WTC11 (cell line): ENCODE measurements around the gene CACNA1A.
A peak's percentile ranks its signal among the peaks of the same experiment; 100 is the strongest.

ENCODE experiments used
- ETV6 ChIP-seq: sonication (generic); formaldehyde crosslinking; IDR thresholded peaks from 2 replicates; pipeline ENCODE4 v1.8.1; 2022; ENCODE audit warnings: mild to moderate bottlenecking, missing genetic modification reagents
- GABPB1 ChIP-seq: sonication (generic); formaldehyde crosslinking; IDR thresholded peaks from 2 replicates; pipeline ENCODE4 v1.8.1; 2023; ENCODE audit warnings: mild to moderate bottlenecking, missing genetic modification reagents
- MYBL2 ChIP-seq: sonication (generic); formaldehyde crosslinking; IDR thresholded peaks from 2 replicates; pipeline ENCODE4 v1.8.1; 2023; ENCODE audit warnings: mild to moderate bottlenecking, moderate library complexity, missing genetic modification reagents
- NFYB ChIP-seq: sonication (generic); formaldehyde crosslinking; conservative IDR thresholded peaks from 2 replicates; pipeline ENCODE4 v1.8.0; 2022; ENCODE audit warnings: low read depth, missing genetic modification reagents
- SMAD3 ChIP-seq: sonication (generic); formaldehyde crosslinking; IDR thresholded peaks from 2 replicates; pipeline ENCODE4 v1.8.0; 2022; ENCODE audit warnings: missing genetic modification reagents, mild to moderate bottlenecking, borderline replicate concordance
- SP1 ChIP-seq: sonication (generic); formaldehyde crosslinking; conservative IDR thresholded peaks from 2 replicates; pipeline ENCODE4 v1.8.1; 2022; ENCODE audit warnings: missing genetic modification reagents
- ZNF138 ChIP-seq: sonication (generic); formaldehyde crosslinking; conservative IDR thresholded peaks from 2 replicates; pipeline ENCODE4 v1.8.1; 2022; ENCODE audit warnings: mild to moderate bottlenecking, moderate library complexity, missing genetic modification reagents
- ZNF263 ChIP-seq: sonication (generic); formaldehyde crosslinking; IDR thresholded peaks from 2 replicates; pipeline ENCODE4 v1.8.1; 2022; ENCODE audit warnings: low read depth, mild to moderate bottlenecking, moderate library complexity, missing genetic modification reagents
- TF ChIP-seq, protein P1 (sequence below): fragments of 250-450 bp; sonication (Bioruptor Pico); IDR thresholded peaks from 2 replicates; pipeline ENCODE4 v1.9.0; 2021; ENCODE audit warnings: mild to moderate bottlenecking, borderline replicate concordance
- TF ChIP-seq, protein P2 (sequence below): fragments of 200-600 bp; IDR thresholded peaks from 2 replicates; pipeline ENCODE4 v1.8.0; 2022; ENCODE audit warnings: antibody characterized with exemption
- TF ChIP-seq, protein P3 (sequence below): fragments of 250-450 bp; sonication (Bioruptor Pico); IDR thresholded peaks from 2 replicates; pipeline ENCODE4 v1.9.0; 2021; ENCODE audit warnings: moderate library complexity, mild to moderate bottlenecking, inconsistent platforms, borderline replicate concordance
- TF ChIP-seq, protein P4 (sequence below): sonication (generic); formaldehyde crosslinking; conservative IDR thresholded peaks from 2 replicates; pipeline ENCODE4 v1.8.1; 2022; ENCODE audit warnings: mild to moderate bottlenecking, missing genetic modification reagents
- TF ChIP-seq, protein P5 (sequence below): sonication (generic); formaldehyde crosslinking; IDR thresholded peaks from 2 replicates; pipeline ENCODE4 v1.8.1; 2023; ENCODE audit warnings: mild to moderate bottlenecking, missing genetic modification reagents, moderate library complexity

DNA sequence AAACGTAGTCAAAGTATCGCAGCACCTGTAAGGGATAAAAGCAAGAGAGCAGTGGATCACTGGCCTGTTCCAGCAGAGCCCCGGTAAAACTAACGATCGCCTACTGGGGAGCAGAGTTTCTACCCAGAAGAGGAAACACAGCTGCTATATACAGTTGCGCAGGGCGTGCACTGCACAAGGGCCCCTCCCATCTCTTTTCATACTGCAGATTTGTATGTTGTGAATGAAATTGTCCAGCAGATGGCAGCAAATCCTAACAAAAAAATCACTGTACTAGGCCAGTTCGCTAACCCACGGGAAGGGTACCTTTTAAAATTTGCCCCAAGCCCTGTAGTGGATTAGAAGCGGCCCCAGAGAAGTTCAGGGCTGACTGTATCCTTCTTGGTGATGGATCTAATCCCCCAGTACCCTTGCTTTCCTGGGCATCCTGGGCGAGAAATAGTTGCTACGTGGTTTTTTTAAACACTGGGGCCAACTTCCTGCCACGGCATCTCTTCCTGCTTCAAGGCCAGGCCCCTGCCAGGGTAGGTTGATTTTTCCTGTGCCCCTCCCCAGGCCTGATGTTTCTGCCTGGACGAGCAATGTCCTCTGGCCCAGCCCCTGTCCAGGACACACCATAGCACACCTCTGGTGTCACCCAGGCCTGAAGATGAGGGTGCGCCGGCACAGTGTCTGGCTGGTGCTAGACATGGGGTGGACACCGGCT lies 229.0 kb downstream of the CACNA1A start:
- TF ChIP-seq MYBL2 (CRISPR knock-in tag) (no peak), GABPB1 (CRISPR knock-in tag) (no peak), NFYB (no peak), ZNF138 (CRISPR knock-in tag) (no peak), SMAD3 (no peak), ZNF263 (CRISPR knock-in tag) (no peak), SP1 (CRISPR knock-in tag) (no peak), ETV6 (CRISPR knock-in tag) (no peak)
- TF ChIP-seq, protein P1, sequence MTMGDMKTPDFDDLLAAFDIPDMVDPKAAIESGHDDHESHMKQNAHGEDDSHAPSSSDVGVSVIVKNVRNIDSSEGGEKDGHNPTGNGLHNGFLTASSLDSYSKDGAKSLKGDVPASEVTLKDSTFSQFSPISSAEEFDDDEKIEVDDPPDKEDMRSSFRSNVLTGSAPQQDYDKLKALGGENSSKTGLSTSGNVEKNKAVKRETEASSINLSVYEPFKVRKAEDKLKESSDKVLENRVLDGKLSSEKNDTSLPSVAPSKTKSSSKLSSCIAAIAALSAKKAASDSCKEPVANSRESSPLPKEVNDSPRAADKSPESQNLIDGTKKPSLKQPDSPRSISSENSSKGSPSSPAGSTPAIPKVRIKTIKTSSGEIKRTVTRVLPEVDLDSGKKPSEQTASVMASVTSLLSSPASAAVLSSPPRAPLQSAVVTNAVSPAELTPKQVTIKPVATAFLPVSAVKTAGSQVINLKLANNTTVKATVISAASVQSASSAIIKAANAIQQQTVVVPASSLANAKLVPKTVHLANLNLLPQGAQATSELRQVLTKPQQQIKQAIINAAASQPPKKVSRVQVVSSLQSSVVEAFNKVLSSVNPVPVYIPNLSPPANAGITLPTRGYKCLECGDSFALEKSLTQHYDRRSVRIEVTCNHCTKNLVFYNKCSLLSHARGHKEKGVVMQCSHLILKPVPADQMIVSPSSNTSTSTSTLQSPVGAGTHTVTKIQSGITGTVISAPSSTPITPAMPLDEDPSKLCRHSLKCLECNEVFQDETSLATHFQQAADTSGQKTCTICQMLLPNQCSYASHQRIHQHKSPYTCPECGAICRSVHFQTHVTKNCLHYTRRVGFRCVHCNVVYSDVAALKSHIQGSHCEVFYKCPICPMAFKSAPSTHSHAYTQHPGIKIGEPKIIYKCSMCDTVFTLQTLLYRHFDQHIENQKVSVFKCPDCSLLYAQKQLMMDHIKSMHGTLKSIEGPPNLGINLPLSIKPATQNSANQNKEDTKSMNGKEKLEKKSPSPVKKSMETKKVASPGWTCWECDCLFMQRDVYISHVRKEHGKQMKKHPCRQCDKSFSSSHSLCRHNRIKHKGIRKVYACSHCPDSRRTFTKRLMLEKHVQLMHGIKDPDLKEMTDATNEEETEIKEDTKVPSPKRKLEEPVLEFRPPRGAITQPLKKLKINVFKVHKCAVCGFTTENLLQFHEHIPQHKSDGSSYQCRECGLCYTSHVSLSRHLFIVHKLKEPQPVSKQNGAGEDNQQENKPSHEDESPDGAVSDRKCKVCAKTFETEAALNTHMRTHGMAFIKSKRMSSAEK (CRISPR knock-in tag) = no peak
- TF ChIP-seq, protein P2, sequence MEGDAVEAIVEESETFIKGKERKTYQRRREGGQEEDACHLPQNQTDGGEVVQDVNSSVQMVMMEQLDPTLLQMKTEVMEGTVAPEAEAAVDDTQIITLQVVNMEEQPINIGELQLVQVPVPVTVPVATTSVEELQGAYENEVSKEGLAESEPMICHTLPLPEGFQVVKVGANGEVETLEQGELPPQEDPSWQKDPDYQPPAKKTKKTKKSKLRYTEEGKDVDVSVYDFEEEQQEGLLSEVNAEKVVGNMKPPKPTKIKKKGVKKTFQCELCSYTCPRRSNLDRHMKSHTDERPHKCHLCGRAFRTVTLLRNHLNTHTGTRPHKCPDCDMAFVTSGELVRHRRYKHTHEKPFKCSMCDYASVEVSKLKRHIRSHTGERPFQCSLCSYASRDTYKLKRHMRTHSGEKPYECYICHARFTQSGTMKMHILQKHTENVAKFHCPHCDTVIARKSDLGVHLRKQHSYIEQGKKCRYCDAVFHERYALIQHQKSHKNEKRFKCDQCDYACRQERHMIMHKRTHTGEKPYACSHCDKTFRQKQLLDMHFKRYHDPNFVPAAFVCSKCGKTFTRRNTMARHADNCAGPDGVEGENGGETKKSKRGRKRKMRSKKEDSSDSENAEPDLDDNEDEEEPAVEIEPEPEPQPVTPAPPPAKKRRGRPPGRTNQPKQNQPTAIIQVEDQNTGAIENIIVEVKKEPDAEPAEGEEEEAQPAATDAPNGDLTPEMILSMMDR = peak; percentile 65
- TF ChIP-seq, protein P3, sequence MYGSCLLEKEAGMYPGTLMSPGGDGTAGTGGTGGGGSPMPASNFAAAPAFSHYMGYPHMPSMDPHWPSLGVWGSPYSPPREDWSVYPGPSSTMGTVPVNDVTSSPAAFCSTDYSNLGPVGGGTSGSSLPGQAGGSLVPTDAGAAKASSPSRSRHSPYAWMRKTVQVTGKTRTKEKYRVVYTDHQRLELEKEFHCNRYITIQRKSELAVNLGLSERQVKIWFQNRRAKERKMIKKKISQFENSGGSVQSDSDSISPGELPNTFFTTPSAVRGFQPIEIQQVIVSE (CRISPR knock-in tag) = no peak
- TF ChIP-seq, protein P4, sequence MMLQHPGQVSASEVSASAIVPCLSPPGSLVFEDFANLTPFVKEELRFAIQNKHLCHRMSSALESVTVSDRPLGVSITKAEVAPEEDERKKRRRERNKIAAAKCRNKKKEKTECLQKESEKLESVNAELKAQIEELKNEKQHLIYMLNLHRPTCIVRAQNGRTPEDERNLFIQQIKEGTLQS = no peak
- TF ChIP-seq, protein P5, sequence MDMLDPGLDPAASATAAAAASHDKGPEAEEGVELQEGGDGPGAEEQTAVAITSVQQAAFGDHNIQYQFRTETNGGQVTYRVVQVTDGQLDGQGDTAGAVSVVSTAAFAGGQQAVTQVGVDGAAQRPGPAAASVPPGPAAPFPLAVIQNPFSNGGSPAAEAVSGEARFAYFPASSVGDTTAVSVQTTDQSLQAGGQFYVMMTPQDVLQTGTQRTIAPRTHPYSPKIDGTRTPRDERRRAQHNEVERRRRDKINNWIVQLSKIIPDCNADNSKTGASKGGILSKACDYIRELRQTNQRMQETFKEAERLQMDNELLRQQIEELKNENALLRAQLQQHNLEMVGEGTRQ = no peak
